Uterus (tissue), 2 donors: ENCODE data around the gene COPZ2.

Experiments used
- POLR2A ChIP-seq, 2 donors: fragments of 450-650 bp; IDR thresholded peaks; one replicate each; pipeline ENCODE4 v1.6.1; 2016; ENCODE audit warnings: antibody characterized with exemption in 2 of 2, mild to moderate bottlenecking in 1 of 2, moderate library complexity in 1 of 2
- TF ChIP-seq, protein P1 (sequence below), 4 experiments: fragments of 200-600 bp in 2 of 4; fragments of 450-650 bp in 2 of 4; sonication (generic) in 2 of 4; IDR thresholded peaks; one replicate each; pipeline ENCODE4 v1.5.1; 2016 to 2019; ENCODE audit warnings: antibody characterized with exemption in 4 of 4, mild to moderate bottlenecking in 2 of 4, moderate library complexity in 1 of 4

DNA sequence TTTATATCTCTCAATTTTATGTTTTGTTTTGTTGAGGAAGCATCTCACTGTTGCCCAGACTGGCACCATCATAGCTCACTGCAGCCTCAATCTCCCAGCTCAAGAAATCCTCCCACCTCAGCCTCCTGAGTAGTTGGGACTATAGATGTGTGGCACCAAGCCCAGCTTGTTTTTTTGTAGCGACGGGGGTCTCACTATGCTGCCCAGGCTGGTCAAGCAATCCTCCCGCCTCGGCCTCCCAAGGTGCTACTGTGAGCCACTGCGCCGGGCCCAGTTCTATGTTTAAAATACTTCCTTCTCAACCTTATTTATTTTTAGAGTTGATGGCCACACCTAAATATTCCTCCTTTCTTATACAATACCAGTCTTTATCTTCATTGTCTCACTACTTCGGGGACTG lies 8.7 kb upstream of the COPZ2 start:
- no peak for TF ChIP-seq POLR2A (IDR thresholded peaks at IDR 0.05)
- TF ChIP-seq, protein P1, sequence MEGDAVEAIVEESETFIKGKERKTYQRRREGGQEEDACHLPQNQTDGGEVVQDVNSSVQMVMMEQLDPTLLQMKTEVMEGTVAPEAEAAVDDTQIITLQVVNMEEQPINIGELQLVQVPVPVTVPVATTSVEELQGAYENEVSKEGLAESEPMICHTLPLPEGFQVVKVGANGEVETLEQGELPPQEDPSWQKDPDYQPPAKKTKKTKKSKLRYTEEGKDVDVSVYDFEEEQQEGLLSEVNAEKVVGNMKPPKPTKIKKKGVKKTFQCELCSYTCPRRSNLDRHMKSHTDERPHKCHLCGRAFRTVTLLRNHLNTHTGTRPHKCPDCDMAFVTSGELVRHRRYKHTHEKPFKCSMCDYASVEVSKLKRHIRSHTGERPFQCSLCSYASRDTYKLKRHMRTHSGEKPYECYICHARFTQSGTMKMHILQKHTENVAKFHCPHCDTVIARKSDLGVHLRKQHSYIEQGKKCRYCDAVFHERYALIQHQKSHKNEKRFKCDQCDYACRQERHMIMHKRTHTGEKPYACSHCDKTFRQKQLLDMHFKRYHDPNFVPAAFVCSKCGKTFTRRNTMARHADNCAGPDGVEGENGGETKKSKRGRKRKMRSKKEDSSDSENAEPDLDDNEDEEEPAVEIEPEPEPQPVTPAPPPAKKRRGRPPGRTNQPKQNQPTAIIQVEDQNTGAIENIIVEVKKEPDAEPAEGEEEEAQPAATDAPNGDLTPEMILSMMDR (IDR thresholded peaks at IDR 0.05): no peak
